Ishikawa (cell line): ENCODE results near the gene THAP10.

Source experiments
- CEBPB ChIP-seq: IDR thresholded peaks from 2 replicates; pipeline ENCODE4 v1.6.1; 2012
- CREB1 ChIP-seq: IDR thresholded peaks from 2 replicates; pipeline ENCODE4 v1.6.1; 2012; ENCODE audit warnings: low read depth
- EGR1 ChIP-seq: IDR thresholded peaks from 2 replicates; pipeline ENCODE4 v1.6.1; 2012
- EP300 ChIP-seq: IDR thresholded peaks from 2 replicates; pipeline ENCODE4 v1.6.1; 2012; ENCODE audit warnings: borderline replicate concordance
- FOXM1 ChIP-seq: IDR thresholded peaks from 2 replicates; pipeline ENCODE4 v1.6.1; 2012; ENCODE audit warnings: low read depth, borderline replicate concordance
- NFIC ChIP-seq: IDR thresholded peaks from 2 replicates; pipeline ENCODE4 v1.6.1; 2012
- RAD21 ChIP-seq: IDR thresholded peaks from 2 replicates; pipeline ENCODE4 v1.6.1; 2012; ENCODE audit warnings: low read depth
- REST ChIP-seq: IDR thresholded peaks from 2 replicates; pipeline ENCODE4 v1.6.1; 2012; ENCODE audit warnings: low read depth, mild to moderate bottlenecking
- TAF1 ChIP-seq: IDR thresholded peaks from 2 replicates; pipeline ENCODE4 v1.6.1; 2012; ENCODE audit warnings: low read depth, mild to moderate bottlenecking
- TCF12 ChIP-seq: IDR thresholded peaks from 2 replicates; pipeline ENCODE4 v1.6.1; 2012; ENCODE audit warnings: low read depth
- USF1 ChIP-seq: IDR thresholded peaks from 2 replicates; pipeline ENCODE4 v1.6.1; 2012
- YY1 ChIP-seq: IDR thresholded peaks from 2 replicates; pipeline ENCODE4 v1.6.1; 2012; ENCODE audit warnings: low read depth
- ZBTB7A ChIP-seq: IDR thresholded peaks from 2 replicates; pipeline ENCODE4 v1.6.1; 2012; ENCODE audit warnings: low read depth

- TF ChIP-seq FOXM1 (no peak), NFIC (no peak), ZBTB7A (no peak), CEBPB (no peak), RAD21 (no peak), TAF1 (no peak), CREB1 (no peak), EP300 (no peak), TCF12 (no peak), REST (no peak), YY1 (no peak), EGR1 (no peak), USF1 (no peak)
Observed at GRCh38 chr15:70916531-70916930, 24.3 kb upstream of the THAP10 start.
